HepG2 (cell line): ENCODE measurements around the gene KMT2B. TPM values are rescaled to one million over a fixed set of nuclear protein-coding genes. Genes with fewer than 3 reads are reported as not detected.
A peak's percentile ranks its signal among the peaks of the same experiment; 100 is the strongest.

ENCODE experiments used
- ATAC-seq: fragments of 200-7000 bp; cut with Tn5 transposase; 3 replicates; pipeline ENCODE4 v1.9.1; 2020; ENCODE audit warnings: mild to moderate bottlenecking, moderate library complexity
- BruUV-seq: library from RNA; stranded (reverse); fragments of 400-500 nt; replicated peaks from 2 replicates; lab custom pipeline; 2021; lab: Mats Ljungman, UMichigan
- CTCF ChIA-PET: fragments of 300-600 bp; formaldehyde crosslinking; extraction: SDS; loops from one replicate; lab custom pipeline; 2021; ENCODE audit warnings: low total read pairs, inconsistent platforms, low intra/inter-chr PET ratio; lab: Yijun Ruan, JAX
- POLR2A ChIA-PET: fragments of 350-600 bp; sonication (Branson Sonifier 250); formaldehyde crosslinking; loops from one replicate; lab custom pipeline; 2020; ENCODE audit warnings: antibody characterized with exemption, inconsistent platforms; lab: Yijun Ruan, JAX
- DNase-seq: peaks from one replicate; pipeline ENCODE4 v3.0.0-alpha.2; 2015; ENCODE audit warnings: low spot score
- FAIRE-seq: peaks from 3 replicates; lab custom pipeline; 2011; peaks lifted over from hg19 to GRCh38; lab: Jason Lieb, UNC
- H2AFZ ChIP-seq: one replicate; pipeline ENCODE4 v1.6.1; 2011; ENCODE audit warnings: low read length, inconsistent platforms
- H3K27ac ChIP-seq: fragments of 300-600 bp; 3 replicates; pipeline ENCODE4 v1.8.0; 2011; ENCODE audit warnings: mixed run types, mild to moderate bottlenecking, mixed read lengths, low read length, inconsistent platforms; ENCODE audit not compliant: insufficient read depth; ENCODE audit errors: extremely low read length
- H3K27me3 ChIP-seq, 2 experiments: fragments of 200-600 bp in 1 of 2; 2 replicates in 1 of 2; 3 replicates in 1 of 2; pipeline versions ENCODE4 v1.6.0 to v1.8.0; 2011; ENCODE audit warnings: low read length in 2 of 2, mild to moderate bottlenecking in 2 of 2, moderate library complexity in 2 of 2, inconsistent platforms in 1 of 2; ENCODE audit not compliant: insufficient read depth in 2 of 2, control insufficient read depth in 1 of 2
- H3K36me3 ChIP-seq, 2 experiments: fragments of 200-600 bp in 1 of 2; replicated peaks in 1 of 2; 2 replicates in 1 of 2; 3 replicates in 1 of 2; pipeline versions ENCODE4 v1.5.1 to v1.8.0; 2011; ENCODE audit warnings: low read length in 2 of 2, inconsistent platforms in 1 of 2; ENCODE audit not compliant: insufficient read depth in 2 of 2, control insufficient read depth in 1 of 2
- H3K4me1 ChIP-seq: 2 replicates; pipeline ENCODE4 v1.5.1; 2012; ENCODE audit warnings: low read length, inconsistent platforms; ENCODE audit not compliant: insufficient read depth
- H3K4me2 ChIP-seq: 2 replicates; pipeline ENCODE4 v1.6.0; 2011; ENCODE audit warnings: low read depth, low read length, inconsistent platforms
- H3K4me3 ChIP-seq, 3 experiments: fragments of 200-600 bp in 1 of 3; sonication (generic), shearing (Covaris generic) in 1 of 3; replicated peaks in 1 of 3; 2 replicates each; pipeline ENCODE4 v1.5.1; 2011 to 2016; ENCODE audit warnings: low read length in 3 of 3, inconsistent platforms in 2 of 3, low read depth in 2 of 3, mild to moderate bottlenecking in 2 of 3, control low read depth in 1 of 3, mixed read lengths in 1 of 3; ENCODE audit not compliant: insufficient read depth in 1 of 3
- H3K79me2 ChIP-seq: one replicate; pipeline ENCODE4 v1.6.1; 2011; ENCODE audit warnings: low read length, inconsistent platforms; ENCODE audit not compliant: insufficient read depth
- H3K9ac ChIP-seq: 2 replicates; pipeline ENCODE4 v1.6.0; 2011; ENCODE audit warnings: mild to moderate bottlenecking, low read depth, low read length, inconsistent platforms; ENCODE audit not compliant: insufficient read depth
- H3K9me3 ChIP-seq: 2 replicates; pipeline ENCODE4 v1.5.1; 2012; ENCODE audit warnings: mild to moderate bottlenecking, low read length
- H4K20me1 ChIP-seq: 2 replicates; pipeline ENCODE4 v1.6.0; 2011; ENCODE audit warnings: inconsistent platforms, mild to moderate bottlenecking, low read length, moderate library complexity; ENCODE audit not compliant: insufficient read depth
- AGO2 ChIP-seq: fragments of 200-400 bp; formaldehyde crosslinking; optimal IDR thresholded peaks from 2 replicates; pipeline ENCODE3; 2017; ENCODE audit warnings: mild to moderate bottlenecking, low read depth, low read length, moderate library complexity
- ATF5 ChIP-seq: sonication (generic); formaldehyde crosslinking; IDR thresholded peaks from 2 replicates; pipeline ENCODE4 v1.4.0; 2020; ENCODE audit warnings: mild to moderate bottlenecking, low read depth, missing genetic modification reagents
- HBP1 ChIP-seq: IDR thresholded peaks from 2 replicates; pipeline ENCODE4 v1.6.1; 2016; ENCODE audit warnings: low read depth, control low read depth
- HMGXB4 ChIP-seq, 2 experiments: sonication (generic) in 1 of 2; formaldehyde crosslinking in 1 of 2; IDR thresholded peaks; 2 replicates each; pipeline versions ENCODE4 v1.4.0 to v1.6.1; 2018 to 2020; ENCODE audit warnings: missing genetic modification reagents in 2 of 2, borderline replicate concordance in 1 of 2, low read depth in 1 of 2, mild to moderate bottlenecking in 1 of 2, missing biosample characterization in 1 of 2
- KDM2A ChIP-seq: sonication (generic); formaldehyde crosslinking; IDR thresholded peaks from 2 replicates; pipeline ENCODE4 v1.4.0; 2020; ENCODE audit warnings: low read depth, missing genetic modification reagents, borderline replicate concordance
- MYC ChIP-seq: sonication (generic); formaldehyde crosslinking; IDR thresholded peaks from 2 replicates; pipeline ENCODE4 v1.9.0; 2021; ENCODE audit warnings: missing genetic modification reagents, borderline replicate concordance
- MYPOP ChIP-seq: sonication (generic); formaldehyde crosslinking; IDR thresholded peaks from 2 replicates; pipeline ENCODE4 v1.8.1; 2023; ENCODE audit warnings: mild to moderate bottlenecking, moderate library complexity, missing genetic modification reagents
- NCOA1 ChIP-seq: sonication (generic); formaldehyde crosslinking; IDR thresholded peaks from 2 replicates; pipeline ENCODE4 v1.9.0; 2021; ENCODE audit warnings: missing genetic modification reagents
- NFE2 ChIP-seq: sonication (generic); formaldehyde crosslinking; IDR thresholded peaks from 2 replicates; pipeline ENCODE4 v1.4.0; 2020; ENCODE audit warnings: missing genetic modification reagents
- SAP130 ChIP-seq: IDR thresholded peaks from 2 replicates; pipeline ENCODE4 v1.6.1; 2016; ENCODE audit warnings: low read depth
- SP5 ChIP-seq: IDR thresholded peaks from 2 replicates; pipeline ENCODE4 v1.6.1; 2016; ENCODE audit warnings: low read depth, borderline replicate concordance
- ZNF260 ChIP-seq: sonication (generic); formaldehyde crosslinking; IDR thresholded peaks from 2 replicates; pipeline ENCODE4 v1.4.0; 2020; ENCODE audit warnings: missing genetic modification reagents, low read depth, mild to moderate bottlenecking, borderline replicate concordance
- ZNF263 ChIP-seq: sonication (generic); formaldehyde crosslinking; IDR thresholded peaks from 2 replicates; pipeline ENCODE4 v1.4.0; 2020; ENCODE audit warnings: missing genetic modification reagents
- ZNF275 ChIP-seq: sonication (generic); formaldehyde crosslinking; IDR thresholded peaks from 2 replicates; pipeline ENCODE4 v1.8.0; 2022; ENCODE audit warnings: missing genetic modification reagents, mild to moderate bottlenecking, inconsistent platforms, borderline replicate concordance
- ZNF777 ChIP-seq: sonication (generic); formaldehyde crosslinking; IDR thresholded peaks from 2 replicates; pipeline ENCODE4 v1.4.0; 2020; ENCODE audit warnings: missing genetic modification reagents
- WGBS: methylation state at CpG from one replicate; pipeline ENCODE4 v1.1.6; 2017; ENCODE audit warnings: low lambda C conversion rate; 5-methylcytosine and 5-hydroxymethylcytosine counted together
- in situ Hi-C: cut with HindIII; loops from 2 replicates; pipeline ENCODE4 v1.10.0; 2017; ENCODE audit warnings: low pct_unique_long_range_greater_than_20kb; ENCODE audit not compliant: extremely low pct_ligation_motif_present
- intact Hi-C: fragments of 100-400 bp; cut with micrococcal nuclease; formaldehyde crosslinking; loops from one replicate; pipeline ENCODE4 v1.10.0; 2022; ENCODE audit not compliant: unreplicated experiment
- polyA plus RNA-seq, 8 experiments: library from polyadenylated mRNA; depleted of rRNA in 3 of 8; stranded (reverse) in 7 of 8; unstranded in 1 of 8; fragments of >200 nt; fragmentation: Illumina TruSeq in 4 of 8; extraction: Trizol in 4 of 8; gene quantifications; 2 replicates each; pipeline versions ENCODE4 v1.2.1 to v1.2.3, GENCODE V29; 2011 to 2016; ENCODE audit warnings: low read depth in 4 of 8, missing spikeins in 1 of 8, mixed read lengths in 1 of 8; ENCODE audit not compliant: insufficient read depth in 1 of 8
- total RNA-seq, 5 experiments: library from RNA; depleted of rRNA; stranded (reverse); fragments of >200 nt; fragmentation: Illumina TruSeq; extraction: Trizol; gene quantifications; 2 replicates each; pipeline ENCODE4 v1.2.3, GENCODE V29; 2016; ENCODE audit warnings: low read depth in 1 of 5

Gene KMT2B
- total and polyA plus RNA-seq, 2 of the 13 experiments (the other 11 are each of a cell fraction or from before 2014, with no cell fraction given) = 6.2 to 16.9 TPM

- peaks cover 8% of the 10 kb centered on the region for H4K20me1 ChIP-seq
- H3K27me3 ChIP-seq = no peaks in the 10 kb centered on the region
- peaks cover 21% of the 10 kb centered on the region for H3K79me2 ChIP-seq
- ChIA-PET POLR2A (interaction anchor here (1.0 to 4.6 kb wide), 9 partner anchors 10 to 100 kb away, joined by 3 to 69 read pairs (median 4); partner anchors contain the start of genes LIN37, PSENEN and U2AF1L4), CTCF (interaction anchor here (7.0 kb wide), 1 partner anchor 25 kb away, joined by 201 read pairs; no protein-coding TSS in a partner anchor)
- ATAC-seq (peak; percentile 53), DNase-seq (peak; percentile 89), FAIRE-seq (peak; percentile 92)
- H3K9ac ChIP-seq = peak overlapping the region; percentile 88
- peaks cover 28% of the 10 kb centered on the region for H3K4me1 ChIP-seq
- intact Hi-C loops = loop anchor here (2.0 kb wide), 1 partner anchor 21 kb away; no protein-coding TSS in a partner anchor
- BruUV-seq = TSS peak; percentile 44
- H3K9me3 ChIP-seq = no peaks in the 10 kb centered on the region
- whole genome bisulfite sequencing = 30% methylated on average over 27 of the region's 32 CpGs
- H2AFZ ChIP-seq = no peak overlapping the region
- in situ Hi-C loops = loop anchor here (5.0 kb wide), 1 partner anchor 172 kb away; the partner anchor contains the start of gene TMEM147
- peaks cover 20 to 40% of the 10 kb centered on the region in 2 experiments for H3K36me3 ChIP-seq
- peak overlapping the region; percentile 84 for H3K4me2 ChIP-seq
- peak overlapping the region; percentile 67 for H3K27ac ChIP-seq
- H3K4me3 ChIP-seq = peak overlapping the region; percentile 93 to 99 (median 97)
- TF ChIP-seq ZNF263 (CRISPR knock-in tag) = peak; percentile 37; the same call in 1 of the 2 replicates
- TF ChIP-seq NFE2 (CRISPR knock-in tag) = no peak
- TF ChIP-seq MYPOP = peak; percentile 60; the same call in 1 of the 2 replicates
- 0 out of 2 replicates have a peak, but pooled peaks have one; percentile 43 for TF ChIP-seq NCOA1 (CRISPR knock-in tag)
- TF ChIP-seq SAP130 (CRISPR knock-in tag) = peak; percentile 90
- TF ChIP-seq ATF5 (CRISPR knock-in tag) = no peak
- TF ChIP-seq KDM2A = 0 out of 2 replicates have a peak, but pooled peaks have one; percentile 20
- peak; percentile 66; the same call in 1 of the 2 replicates for TF ChIP-seq SP5 (CRISPR knock-in tag)
- no peak for TF ChIP-seq ZNF777
- TF ChIP-seq AGO2 = peak; percentile 37
- no peak for TF ChIP-seq ZNF260 (CRISPR knock-in tag)
- peak; percentile 32; the same call in 1 of the 2 replicates for TF ChIP-seq HBP1 (CRISPR knock-in tag)
- TF ChIP-seq MYC (CRISPR knock-in tag) = 0 out of 2 replicates have a peak, but pooled peaks have one; percentile 13
- TF ChIP-seq ZNF275 (CRISPR knock-in tag) = 0 out of 2 replicates have a peak, but pooled peaks have one; percentile 32
- TF ChIP-seq HMGXB4 (CRISPR knock-in tag; IDR thresholded peaks at IDR 0.05; ENCODE audit: borderline replicate concordance in 1 of 2, low read depth in 1 of 2) = 0 out of 4 replicates have a peak, but pooled peaks of 1 of the 2 experiments have one; percentile 29
These were observed 1.8 kb downstream of the KMT2B start for GRCh38 chr19:35719402-35720162.
